ENCODE data around the gene NDC80.

GRCh38 chr18:2656237-2656980 is 85.1 kb downstream of the NDC80 start:
- TF ChIP-seq POLR2AphosphoS5 (IDR thresholded peaks at IDR 0.05; ENCODE audit: insufficient read depth in 1 of 2, low read depth in 1 of 2), result peak in 1 of 2 donors; percentile 65
- no peak for TF ChIP-seq CTCF (IDR thresholded peaks at IDR 0.05)
- no peak for TF ChIP-seq POLR2A (IDR thresholded peaks at IDR 0.05)

All from vagina (tissue), 2 donors.